Measurements from ENCODE around the gene HSF4. TPM values are rescaled to one million over a fixed set of nuclear protein-coding genes. Genes with fewer than 3 reads are reported as not detected.

HSF4 gene
- total RNA-seq, 4 donors from 2014 or later, result 9.0 to 111 (median 29.7) TPM

- DNase-seq, result no peak
- H3K36me3 ChIP-seq, result peaks cover 0 to 81% of the 10 kb centered on the region in 2 donors
- ATAC-seq, result no peak
- intact Hi-C loops (cut with DNase I; ENCODE audit: low total_unique reads) (no loop called here), in situ Hi-C loops (cut with MboI; ENCODE audit: low sequenced_read_pairs in 4 of 4) (no loop called here)
- H3K4me3 ChIP-seq, result no peak overlapping the region
- no peak overlapping the region for H3K27ac ChIP-seq
- peaks cover 0 to 8% of the 10 kb centered on the region in 2 donors for H3K4me1 ChIP-seq
- peaks cover 1 to 10% (median 4%) of the 10 kb centered on the region in 3 donors for H3K27me3 ChIP-seq
- H3K9me3 ChIP-seq, result no peaks in the 10 kb centered on the region
- no peak for TF ChIP-seq POLR2A (IDR thresholded peaks at IDR 0.05)
- no peak for TF ChIP-seq CTCF (IDR thresholded peaks at IDR 0.05 in 4 of 5, conservative IDR thresholded peaks at IDR 0.05 in 1 of 5)
Observed at GRCh38 chr16:67145746-67146145, 18.8 kb upstream of the HSF4 start.

- intact Hi-C loops (cut with DNase I; ENCODE audit: low total_unique reads) (no loop called here), in situ Hi-C loops (cut with MboI; ENCODE audit: low sequenced_read_pairs in 4 of 4) (no loop called here)
- H3K27ac ChIP-seq, result no peak overlapping the region
- DNase-seq (no peak), ATAC-seq (no peak)
- peaks cover 3 to 12% (median 4%) of the 10 kb centered on the region in 3 donors for H3K27me3 ChIP-seq
- TF ChIP-seq CTCF (IDR thresholded peaks at IDR 0.05 in 4 of 5, conservative IDR thresholded peaks at IDR 0.05 in 1 of 5) (no peak), POLR2A (IDR thresholded peaks at IDR 0.05) (no peak)
- H3K9me3 ChIP-seq, result no peaks in the 10 kb centered on the region
- no peak overlapping the region for H3K4me3 ChIP-seq
- H3K4me1 ChIP-seq, result peaks cover 0 to 13% of the 10 kb centered on the region in 2 donors
- H3K36me3 ChIP-seq, result peaks cover 0 to 71% of the 10 kb centered on the region in 2 donors
Observed at GRCh38 chr16:67146523-67147357, 17.8 kb upstream of the HSF4 start.

GRCh38 chr16:67147437-67148140 lies 17.0 kb upstream of the HSF4 start:
- Histone ChIP-seq H3K27ac (no peak overlapping the region), H3K27me3 (peaks cover 3 to 12% (median 4%) of the 10 kb centered on the region in 3 donors), H3K36me3 (peaks cover 0 to 62% of the 10 kb centered on the region in 2 donors), H3K9me3 (no peaks in the 10 kb centered on the region), H3K4me3 (no peak overlapping the region), H3K4me1 (peaks cover 0 to 13% of the 10 kb centered on the region in 2 donors)
- intact Hi-C loops (cut with DNase I; ENCODE audit: low total_unique reads) (no loop called here), in situ Hi-C loops (cut with MboI; ENCODE audit: low sequenced_read_pairs in 4 of 4) (no loop called here)
- TF ChIP-seq CTCF (IDR thresholded peaks at IDR 0.05 in 4 of 5, conservative IDR thresholded peaks at IDR 0.05 in 1 of 5) (no peak), POLR2A (IDR thresholded peaks at IDR 0.05) (no peak)
- DNase-seq, result no peak
- ATAC-seq, result no peak

DNA sequence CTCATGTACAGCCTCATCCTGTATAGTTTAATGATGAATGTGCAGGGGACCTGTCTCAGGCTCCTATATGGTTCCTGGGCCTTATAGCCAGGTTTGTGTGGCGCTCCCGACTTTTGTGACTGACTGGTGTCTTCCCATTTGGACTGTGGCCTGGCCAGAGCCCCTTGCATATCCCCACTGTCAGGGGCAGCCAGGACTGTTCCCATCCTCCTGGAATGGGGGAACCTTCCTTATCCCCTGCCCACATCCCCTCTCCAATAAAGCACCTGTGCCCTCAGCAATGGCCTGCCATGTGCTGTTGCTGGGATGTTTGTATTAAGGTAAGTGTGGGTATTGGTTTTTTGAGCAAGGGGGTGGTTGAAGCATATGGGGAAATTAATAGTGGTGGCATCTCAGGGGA lies 16.3 kb upstream of the HSF4 start:
- intact Hi-C loops (cut with DNase I; ENCODE audit: low total_unique reads) (no loop called here), in situ Hi-C loops (cut with MboI; ENCODE audit: low sequenced_read_pairs in 4 of 4) (no loop called here)
- ATAC-seq (no peak), DNase-seq (no peak)
- Histone ChIP-seq H3K4me3 (no peak overlapping the region), H3K4me1 (peaks cover 0 to 13% of the 10 kb centered on the region in 2 donors), H3K27me3 (peaks cover 3 to 12% (median 4%) of the 10 kb centered on the region in 3 donors), H3K9me3 (no peaks in the 10 kb centered on the region), H3K36me3 (peaks cover 0 to 56% of the 10 kb centered on the region in 2 donors), H3K27ac (no peak overlapping the region)
- TF ChIP-seq CTCF (IDR thresholded peaks at IDR 0.05 in 4 of 5, conservative IDR thresholded peaks at IDR 0.05 in 1 of 5) (no peak), POLR2A (IDR thresholded peaks at IDR 0.05) (no peak)

All from gastrocnemius medialis (tissue), 4 donors.